Karpas-422 (cell line): ENCODE data around the gene SPG11. TPM values are rescaled to one million over a fixed set of nuclear protein-coding genes. Genes with fewer than 3 reads are reported as not detected.
A peak's percentile ranks its signal among the peaks of the same experiment; 100 is the strongest.
"Not testable (repeated sequence)": the region's sequence is repeated elsewhere in the genome, so short reads cannot be mapped to it uniquely, and the experiment has no call there.

Experiments used
- DNase-seq: peaks from one replicate; pipeline ENCODE4 v3.0.0-alpha.2; 2015
- H2AFZ ChIP-seq: fragments of 200-600 bp; sonication (generic); 2 replicates; pipeline ENCODE4 v1.6.1; 2014; ENCODE audit warnings: antibody characterized with exemption, low read length, mixed read lengths
- H3K27ac ChIP-seq: fragments of 200-600 bp; sonication (generic); 2 replicates; pipeline ENCODE4 v1.5.1; 2014; ENCODE audit warnings: mild to moderate bottlenecking, low read length, moderate library complexity
- H3K27me3 ChIP-seq: fragments of 200-600 bp; sonication (generic); 2 replicates; pipeline ENCODE4 v1.6.1; 2014; ENCODE audit warnings: low read length, mixed read lengths
- H3K36me3 ChIP-seq: fragments of 200-600 bp; sonication (generic); 2 replicates; pipeline ENCODE4 v1.6.1; 2014; ENCODE audit warnings: low read length, mixed read lengths; ENCODE audit not compliant: insufficient read depth
- H3K4me1 ChIP-seq: fragments of 200-600 bp; sonication (generic); 2 replicates; pipeline ENCODE4 v1.6.1; 2014; ENCODE audit warnings: mild to moderate bottlenecking, low read length, mixed read lengths
- H3K4me2 ChIP-seq: fragments of 200-600 bp; sonication (generic); 2 replicates; pipeline ENCODE4 v1.6.1; 2014; ENCODE audit warnings: low read length, low read depth, mild to moderate bottlenecking; ENCODE audit not compliant: poor library complexity, severe bottlenecking
- H3K4me3 ChIP-seq: fragments of 200-600 bp; sonication (generic); 2 replicates; pipeline ENCODE4 v1.5.1; 2014; ENCODE audit warnings: mild to moderate bottlenecking, antibody characterized with exemption, low read length, mixed read lengths
- H3K79me2 ChIP-seq: fragments of 200-600 bp; sonication (generic); 2 replicates; pipeline ENCODE4 v1.6.1; 2014; ENCODE audit warnings: mild to moderate bottlenecking, low read length, mixed read lengths
- H3K9ac ChIP-seq: fragments of 200-600 bp; sonication (generic); 2 replicates; pipeline ENCODE4 v1.6.0; 2014; ENCODE audit warnings: low read length
- H3K9me2 ChIP-seq: fragments of 200-600 bp; sonication (generic), shearing (Covaris generic); replicated peaks from 2 replicates; pipeline ENCODE4 v1.6.0; 2014; ENCODE audit warnings: mild to moderate bottlenecking, low read length, moderate library complexity; ENCODE audit not compliant: insufficient read depth
- H3K9me3 ChIP-seq: fragments of 300-700, 200-600 bp; sonication (generic); 2 replicates; pipeline ENCODE4 v1.6.1; 2014; ENCODE audit warnings: low read length, mixed read lengths
- H4K20me1 ChIP-seq: fragments of 200-600 bp; sonication (generic); 2 replicates; pipeline ENCODE4 v1.6.1; 2014; ENCODE audit warnings: mild to moderate bottlenecking, antibody characterized with exemption, low read length, low read depth; ENCODE audit not compliant: insufficient read depth
- total RNA-seq: library from RNA; depleted of rRNA; stranded (reverse); fragments of >200 nt; shearing (Covaris generic); gene quantifications from 2 replicates; pipeline ENCODE4 v1.2.3, GENCODE V29; 2014; ENCODE audit warnings: low replicate concordance

Gene SPG11
- total RNA-seq, 1 experiment from 2014 or later, result 123 TPM

GRCh38 chr15:44560926-44561325 lies 102.5 kb downstream of the SPG11 start:
- not testable (repeated sequence) for H3K4me2 ChIP-seq, H3K9ac ChIP-seq, H3K9me2 ChIP-seq, DNase-seq, H3K27ac ChIP-seq, H3K9me3 ChIP-seq, H3K27me3 ChIP-seq, H2AFZ ChIP-seq, H3K4me1 ChIP-seq, H3K4me3 ChIP-seq, H4K20me1 ChIP-seq
- Histone ChIP-seq H3K79me2 (peaks cover 21% of the 10 kb centered on the region), H3K36me3 (peaks cover 75% of the 10 kb centered on the region)

- H3K4me2 ChIP-seq, result no peak overlapping the region
- peaks cover 66% of the 10 kb centered on the region for H3K79me2 ChIP-seq
- no peaks in the 10 kb centered on the region for H3K27me3 ChIP-seq
- peaks cover 9% of the 10 kb centered on the region for H3K4me1 ChIP-seq
- H2AFZ ChIP-seq, result no peak overlapping the region
- no peak overlapping the region for H3K27ac ChIP-seq
- H3K9me2 ChIP-seq, result no peaks in the 10 kb centered on the region
- H3K4me3 ChIP-seq, result no peak overlapping the region
- DNase-seq, result no peak
- no peak overlapping the region for H3K9ac ChIP-seq
- peaks cover 72% of the 10 kb centered on the region for H3K36me3 ChIP-seq
- no peaks in the 10 kb centered on the region for H3K9me3 ChIP-seq
- 0 out of 2 replicates have a peak, but pooled peaks cover 5% of the 10 kb centered on the region for H4K20me1 ChIP-seq
Observed at GRCh38 chr15:44554934-44555723, 108.3 kb downstream of the SPG11 start.

- peaks cover 48% of the 10 kb centered on the region for H3K36me3 ChIP-seq
- no peaks in the 10 kb centered on the region for H3K9me3 ChIP-seq
- peak; percentile 53 for DNase-seq
- no peak overlapping the region for H2AFZ ChIP-seq
- H3K9me2 ChIP-seq, result no peaks in the 10 kb centered on the region
- peak overlapping the region; percentile 8; the same call in 1 of the 2 replicates for H3K27ac ChIP-seq
- no peak overlapping the region for H3K9ac ChIP-seq
- no peak overlapping the region for H3K4me2 ChIP-seq
- no peaks in the 10 kb centered on the region for H3K27me3 ChIP-seq
- peaks cover 21% of the 10 kb centered on the region for H3K4me1 ChIP-seq
- peaks cover 88% of the 10 kb centered on the region for H3K79me2 ChIP-seq
- H4K20me1 ChIP-seq, result peaks cover 9% of the 10 kb centered on the region; the same call in 1 of the 2 replicates
- H3K4me3 ChIP-seq, result no peak overlapping the region
Observed at GRCh38 chr15:44550734-44551133, 112.7 kb downstream of the SPG11 start.

GRCh38 chr15:44550256-44550655 lies 113.2 kb downstream of the SPG11 start:
- DNase-seq, result peak; percentile 62
- Histone ChIP-seq H3K27ac (no peak overlapping the region), H3K4me3 (no peak overlapping the region), H3K9me3 (no peaks in the 10 kb centered on the region), H3K79me2 (peaks cover 88% of the 10 kb centered on the region), H3K27me3 (no peaks in the 10 kb centered on the region), H4K20me1 (peaks cover 5% of the 10 kb centered on the region; the same call in 1 of the 2 replicates), H3K4me1 (peaks cover 26% of the 10 kb centered on the region), H3K4me2 (no peak overlapping the region), H3K9ac (no peak overlapping the region), H2AFZ (no peak overlapping the region), H3K36me3 (peaks cover 43% of the 10 kb centered on the region), H3K9me2 (no peaks in the 10 kb centered on the region)

GRCh38 chr15:44549152-44549551 lies 114.3 kb downstream of the SPG11 start:
- Histone ChIP-seq H3K79me2 (peaks cover 88% of the 10 kb centered on the region), H3K4me1 (peaks cover 28% of the 10 kb centered on the region), H3K36me3 (peaks cover 33% of the 10 kb centered on the region)
- not testable (repeated sequence) for H3K9me3 ChIP-seq, H3K27ac ChIP-seq, DNase-seq, H4K20me1 ChIP-seq, H3K4me2 ChIP-seq, H3K27me3 ChIP-seq, H3K4me3 ChIP-seq, H3K9me2 ChIP-seq, H2AFZ ChIP-seq, H3K9ac ChIP-seq

GRCh38 chr15:44545913-44546802 lies 117.3 kb downstream of the SPG11 start:
- Histone ChIP-seq H3K4me2 (no peak overlapping the region), H3K9me2 (no peaks in the 10 kb centered on the region), H3K36me3 (peaks cover 35% of the 10 kb centered on the region), H3K4me3 (no peak overlapping the region), H3K27me3 (no peaks in the 10 kb centered on the region), H4K20me1 (peaks cover 11% of the 10 kb centered on the region; the same call in 1 of the 2 replicates), H3K9ac (no peak overlapping the region), H2AFZ (no peak overlapping the region), H3K27ac (0 out of 2 replicates have a peak overlapping the region, but pooled peaks have one; percentile 6), H3K4me1 (peaks cover 38% of the 10 kb centered on the region), H3K9me3 (no peaks in the 10 kb centered on the region), H3K79me2 (peaks cover 98% of the 10 kb centered on the region)
- no peak for DNase-seq

GRCh38 chr15:44544745-44545144 lies 118.7 kb downstream of the SPG11 start:
- not testable (repeated sequence) for H3K9ac ChIP-seq, H3K27ac ChIP-seq, H3K27me3 ChIP-seq, H3K9me2 ChIP-seq, H2AFZ ChIP-seq, H3K4me3 ChIP-seq, H3K9me3 ChIP-seq, DNase-seq, H3K4me2 ChIP-seq
- Histone ChIP-seq H3K36me3 (peaks cover 38% of the 10 kb centered on the region), H3K4me1 (peaks cover 31% of the 10 kb centered on the region), H3K79me2 (peaks cover 95% of the 10 kb centered on the region), H4K20me1 (peaks cover 11% of the 10 kb centered on the region; the same call in 1 of the 2 replicates)

- no peak overlapping the region for H3K4me2 ChIP-seq
- no peaks in the 10 kb centered on the region for H3K9me3 ChIP-seq
- H3K27ac ChIP-seq, result 0 out of 2 replicates have a peak overlapping the region, but pooled peaks have one; percentile 1
- H3K27me3 ChIP-seq, result no peaks in the 10 kb centered on the region
- no peak overlapping the region for H2AFZ ChIP-seq
- H3K4me3 ChIP-seq, result no peak overlapping the region
- peaks cover 95% of the 10 kb centered on the region for H3K79me2 ChIP-seq
- no peak for DNase-seq
- H3K9ac ChIP-seq, result no peak overlapping the region
- H3K4me1 ChIP-seq, result peaks cover 44% of the 10 kb centered on the region
- H4K20me1 ChIP-seq, result peaks cover 15% of the 10 kb centered on the region
- H3K36me3 ChIP-seq, result peaks cover 43% of the 10 kb centered on the region
- no peaks in the 10 kb centered on the region for H3K9me2 ChIP-seq
Observed at GRCh38 chr15:44542596-44542995, 120.9 kb downstream of the SPG11 start.
